T-helper 22 cell (primary cell): ENCODE measurements around the gene JMJD4.

Experiments
- DNase-seq: peaks from one replicate; pipeline ENCODE4 v3.0.0-alpha.2; 2020; ENCODE audit warnings: low read depth

Gene JMJD4

GRCh38 chr1:227768640-227769039 is 33.5 kb upstream of the JMJD4 start:
- no peak for DNase-seq

- DNase-seq = no peak
These were observed 33.0 kb upstream of the JMJD4 start for GRCh38 chr1:227768125-227768439.

GRCh38 chr1:227767401-227768124 is 32.5 kb upstream of the JMJD4 start:
- DNase-seq = no peak

- no peak for DNase-seq
These were observed 31.7 kb upstream of the JMJD4 start for GRCh38 chr1:227766653-227767277.

- DNase-seq = peak; percentile 82
These were observed 31.0 kb upstream of the JMJD4 start for GRCh38 chr1:227766015-227766634.

- DNase-seq = no peak
These were observed 30.3 kb upstream of the JMJD4 start for GRCh38 chr1:227765261-227766014.

- DNase-seq = no peak
These were observed 28.9 kb upstream of the JMJD4 start for GRCh38 chr1:227764019-227764391.

- DNase-seq = no peak
These were observed 28.3 kb upstream of the JMJD4 start for GRCh38 chr1:227763246-227764018.

- DNase-seq = peak; percentile 77
These were observed 27.3 kb upstream of the JMJD4 start for GRCh38 chr1:227762231-227762911.

- DNase-seq = no peak
These were observed 26.6 kb upstream of the JMJD4 start for GRCh38 chr1:227761621-227762230.

GRCh38 chr1:227760377-227760776 is 25.3 kb upstream of the JMJD4 start:
- no peak for DNase-seq

- no peak for DNase-seq
These were observed 24.5 kb upstream of the JMJD4 start for GRCh38 chr1:227759341-227760300.

GRCh38 chr1:227758366-227758765 is 23.3 kb upstream of the JMJD4 start:
- DNase-seq = no peak

- DNase-seq = no peak
These were observed 22.7 kb upstream of the JMJD4 start for GRCh38 chr1:227757781-227758180.

- no peak for DNase-seq
These were observed 21.3 kb upstream of the JMJD4 start for GRCh38 chr1:227756172-227756959.

GRCh38 chr1:227754958-227755357 is 19.9 kb upstream of the JMJD4 start:
- no peak for DNase-seq

GRCh38 chr1:227753999-227754711 is 19.1 kb upstream of the JMJD4 start:
- DNase-seq = no peak
